Measurements from ENCODE around the gene MMP24OS.

GRCh38 chr20:35325401-35325800, 47.5 kb upstream of the MMP24OS start:
- TF ChIP-seq CTCF (IDR thresholded peaks at IDR 0.05; ENCODE audit: extremely low read depth in 1 of 2, insufficient read depth in 1 of 2, low read depth in 1 of 2, low read length in 2 of 2) (no peak), MYC (IDR thresholded peaks at IDR 0.05; ENCODE audit: low read depth, low read length) (no peak)
